A549 (cell line): ENCODE results near the gene SOX12.

Source experiments
- JUN ChIP-seq, 2 experiments: fragments of >200 bp; sonication (Bioruptor Twin); formaldehyde crosslinking; IDR thresholded peaks; 2 replicates in 1 of 2; 3 replicates in 1 of 2; pipeline ENCODE4 v1.6.1; 2016 to 2017
- PHF8 ChIP-seq: fragments of 200-600 bp; sonication (generic); IDR thresholded peaks from 2 replicates; pipeline ENCODE4 v1.6.1; 2016; ENCODE audit warnings: low read depth, mild to moderate bottlenecking, antibody characterized with exemption, moderate library complexity, borderline replicate concordance
- POLR2A ChIP-seq: IDR thresholded peaks from 2 replicates; pipeline ENCODE4 v1.6.1; 2012; ENCODE audit warnings: mild to moderate bottlenecking, low read length

DNA sequence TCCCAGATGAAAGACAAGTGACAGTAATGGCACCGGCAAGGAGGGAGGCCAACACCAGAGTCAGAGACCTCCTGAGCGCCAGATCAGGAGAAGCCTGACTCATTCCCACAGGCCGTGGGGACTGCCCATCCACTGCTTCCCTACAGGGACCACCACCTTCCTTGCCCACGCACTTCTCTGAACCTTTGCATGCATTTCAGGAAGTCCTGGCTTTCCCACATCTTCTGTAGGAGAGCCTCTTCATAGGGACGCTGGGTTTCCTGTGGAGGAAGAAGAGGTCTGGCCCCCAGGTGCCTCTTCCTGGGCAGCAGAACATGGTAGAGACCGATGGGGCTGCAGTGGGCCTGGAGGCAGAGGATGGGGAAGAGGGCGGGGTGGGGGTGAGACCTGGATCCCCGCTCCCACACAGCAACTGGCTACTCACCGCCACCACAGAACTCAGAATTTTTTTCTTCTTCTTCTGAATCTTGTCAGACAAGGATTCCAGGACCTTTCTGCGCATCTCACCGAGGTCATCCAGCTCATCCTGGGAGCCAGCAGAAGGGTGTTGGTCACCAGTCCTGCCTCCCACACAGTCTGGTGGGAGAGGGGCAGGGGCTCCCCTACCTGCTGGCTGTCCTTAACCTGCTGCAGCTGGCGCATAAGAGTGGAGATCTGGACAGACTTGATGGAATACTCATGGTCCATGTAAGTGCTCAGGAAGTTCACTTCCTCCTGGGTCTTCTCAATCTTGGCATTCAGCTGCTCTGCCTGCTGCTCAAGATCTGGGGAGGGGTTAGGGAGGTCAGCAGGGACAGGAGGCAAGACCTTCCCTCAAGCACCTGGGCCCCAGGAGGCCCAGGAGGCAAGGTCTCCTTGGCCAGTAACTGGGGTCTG is 48.5 kb upstream of the SOX12 start:
- no peak for TF ChIP-seq JUN (IDR thresholded peaks at IDR 0.05)
- no peak for TF ChIP-seq PHF8
- no peak for TF ChIP-seq POLR2A
